ENCODE results near the gene COX6B2. TPM values are rescaled to one million over a fixed set of nuclear protein-coding genes. Genes with fewer than 3 reads are reported as not detected.

The COX6B2 gene
- total RNA-seq, 2 experiments from 2014 or later = 0.28 TPM; not detected in 1

GRCh38 chr19:55355213-55355821 lies 798 bp upstream of the COX6B2 start:
- TF ChIP-seq CTCF (IDR thresholded peaks at IDR 0.05) = no peak
- DNase-seq (no peak), ATAC-seq (ENCODE audit: poor library complexity) (no peak)
- no peaks in the 10 kb centered on the region for H3K9me3 Mint-ChIP-seq
- intact Hi-C loops (cut with DNase I, micrococcal nuclease) = loop anchor here in 1 of 2 experiments (2.0 kb wide), 1 partner anchor 17 kb away; the partner anchor contains the start of gene KMT5C
- POLR2A ChIA-PET = interaction anchor here (1.5 kb wide), 1 partner anchor 16 kb away, joined by 7 read pairs; the partner anchor contains the start of gene KMT5C
- H3K27ac ChIP-seq (ENCODE audit: low read depth in 1 of 2, low read length in 2 of 2) = no peak overlapping the region
- H3K36me3 ChIP-seq (ENCODE audit: insufficient read depth, low read length) = no peaks in the 10 kb centered on the region
- H3K27ac Mint-ChIP-seq = no peak overlapping the region
- CTCF ChIA-PET = interaction anchor here (1.2 to 1.3 kb wide), 2 partner anchors 16 to 63 kb away, joined by 3 to 4 read pairs; no protein-coding TSS in a partner anchor
- peaks cover 34% of the 10 kb centered on the region in 2 experiments for H3K27me3 ChIP-seq (ENCODE audit: control insufficient read depth in 1 of 2, insufficient read depth in 2 of 2, low read length in 2 of 2)
- peaks cover 0 to 27% of the 10 kb centered on the region in 2 experiments for H3K9me3 ChIP-seq (ENCODE audit: control insufficient read depth in 1 of 2, insufficient read depth in 1 of 2, low read length in 2 of 2)
- H3K4me3 Mint-ChIP-seq = peak overlapping the region; percentile 45
- H3K4me1 ChIP-seq (ENCODE audit: insufficient read depth, low read length) = peaks cover 29% of the 10 kb centered on the region
- peaks cover 25% of the 10 kb centered on the region for H3K4me1 Mint-ChIP-seq (ENCODE audit: low read depth)
- H3K4me3 ChIP-seq (ENCODE audit: low read length) = no peak overlapping the region
- peaks cover 58% of the 10 kb centered on the region for H3K27me3 Mint-ChIP-seq
- no peaks in the 10 kb centered on the region for H3K36me3 Mint-ChIP-seq (ENCODE audit: low read depth)

GRCh38 chr19:55353803-55354697 lies 469 bp downstream of the COX6B2 start:
- Mint-ChIP-seq H3K36me3 (ENCODE audit: low read depth) (no peaks in the 10 kb centered on the region), H3K4me3 (peak overlapping the region; percentile 51), H3K27ac (no peak overlapping the region), H3K27me3 (peaks cover 58% of the 10 kb centered on the region), H3K4me1 (ENCODE audit: low read depth) (peaks cover 25% of the 10 kb centered on the region), H3K9me3 (no peaks in the 10 kb centered on the region)
- Histone ChIP-seq H3K4me1 (ENCODE audit: insufficient read depth, low read length) (peaks cover 29% of the 10 kb centered on the region), H3K27ac (ENCODE audit: low read depth in 1 of 2, low read length in 2 of 2) (no peak overlapping the region), H3K4me3 (ENCODE audit: low read length) (peak overlapping the region; percentile 54), H3K27me3 (ENCODE audit: control insufficient read depth in 1 of 2, insufficient read depth in 2 of 2, low read length in 2 of 2) (peaks cover 34% of the 10 kb centered on the region in 2 experiments), H3K9me3 (ENCODE audit: control insufficient read depth in 1 of 2, insufficient read depth in 1 of 2, low read length in 2 of 2) (peaks cover 0 to 27% of the 10 kb centered on the region in 2 experiments), H3K36me3 (ENCODE audit: insufficient read depth, low read length) (no peaks in the 10 kb centered on the region)
- ChIA-PET POLR2A (interaction anchor here (1.4 kb wide), 1 partner anchor 30 kb away, joined by 6 read pairs; the partner anchor contains the start of gene TMEM238), CTCF (no interaction called here)
- intact Hi-C loops (cut with DNase I, micrococcal nuclease) = loop anchor here (1.0 to 5.0 kb wide), 3 partner anchors 14 to 33 kb away; partner anchors contain the start of genes KMT5C (in 1 of the 2) and RPL28 (in 1 of the 2)
- no peak for TF ChIP-seq CTCF (IDR thresholded peaks at IDR 0.05)
- DNase-seq = peak; percentile 30 to 85 (median 60)
- ATAC-seq (ENCODE audit: poor library complexity) = peak; percentile 67

- TF ChIP-seq CTCF (IDR thresholded peaks at IDR 0.05) = no peak
- H3K27ac ChIP-seq (ENCODE audit: low read depth in 1 of 2, low read length in 2 of 2) = no peak overlapping the region
- Mint-ChIP-seq H3K4me3 (peak overlapping the region; percentile 70), H3K27me3 (peaks cover 58% of the 10 kb centered on the region), H3K4me1 (ENCODE audit: low read depth) (peaks cover 25% of the 10 kb centered on the region), H3K9me3 (no peaks in the 10 kb centered on the region), H3K36me3 (ENCODE audit: low read depth) (no peaks in the 10 kb centered on the region), H3K27ac (no peak overlapping the region)
- ChIA-PET CTCF (no interaction called here), POLR2A (interaction anchor here (1.4 kb wide), 1 partner anchor 31 kb away, joined by 6 read pairs; the partner anchor contains the start of gene TMEM238)
- H3K27me3 ChIP-seq (ENCODE audit: control insufficient read depth in 1 of 2, insufficient read depth in 2 of 2, low read length in 2 of 2) = peaks cover 34% of the 10 kb centered on the region in 2 experiments
- ATAC-seq (ENCODE audit: poor library complexity) (peak; percentile 12), DNase-seq (no peak)
- no peaks in the 10 kb centered on the region for H3K36me3 ChIP-seq (ENCODE audit: insufficient read depth, low read length)
- peak overlapping the region; percentile 54 for H3K4me3 ChIP-seq (ENCODE audit: low read length)
- intact Hi-C loops (cut with DNase I, micrococcal nuclease) = loop anchor here in 1 of 2 experiments (5.0 kb wide), 1 partner anchor 34 kb away; the partner anchor contains the start of gene RPL28
- peaks cover 29% of the 10 kb centered on the region for H3K4me1 ChIP-seq (ENCODE audit: insufficient read depth, low read length)
- peaks cover 0 to 28% of the 10 kb centered on the region in 2 experiments for H3K9me3 ChIP-seq (ENCODE audit: control insufficient read depth in 1 of 2, insufficient read depth in 1 of 2, low read length in 2 of 2)
Observed at GRCh38 chr19:55353356-55353802, 1.1 kb downstream of the COX6B2 start.

All from CD4-positive, alpha-beta T cell (primary cell).